Nephron (organoid): Measurements from ENCODE around the gene CFAP157.

Experiments
- H3K27ac Mint-ChIP-seq, 3 experiments: 2 replicates each; pipeline ENCODE4 v1.8.0; 2020; ENCODE audit warnings: mixed read lengths in 3 of 3, mild to moderate bottlenecking in 2 of 3, moderate library complexity in 1 of 3
- H3K27me3 Mint-ChIP-seq: 2 replicates; pipeline ENCODE4 v1.8.0; 2021; ENCODE audit warnings: low read depth, mild to moderate bottlenecking, moderate library complexity, mixed read lengths
- H3K36me3 Mint-ChIP-seq: 2 replicates; pipeline ENCODE4 v1.8.0; 2020; ENCODE audit warnings: low read depth, mixed read lengths
- H3K4me1 Mint-ChIP-seq: 2 replicates; pipeline ENCODE4 v1.8.0; 2020; ENCODE audit warnings: mixed read lengths
- H3K4me3 Mint-ChIP-seq, 3 experiments: 2 replicates each; pipeline ENCODE4 v1.8.0; 2020; ENCODE audit warnings: mild to moderate bottlenecking in 3 of 3, mixed read lengths in 3 of 3, moderate library complexity in 2 of 3
- H3K9me3 Mint-ChIP-seq: 2 replicates; pipeline ENCODE4 v1.8.0; 2020; ENCODE audit warnings: mixed read lengths
- CTCF ChIP-seq, 3 experiments: fragments of 200-600 bp; sonication (generic); IDR thresholded peaks; one replicate each; pipeline ENCODE4 v1.5.0; 2021; ENCODE audit warnings: antibody characterized with exemption in 3 of 3; ENCODE audit not compliant: unreplicated experiment in 3 of 3

The CFAP157 gene

GRCh38 chr9:127734747-127735529, 28.1 kb downstream of the CFAP157 start, which contains the start of gene TOR2A:
TSS of gene TOR2A (minus strand) at chr9:127735294. CDS start at chr9:127735270, 24 bp downstream.
- no peaks in the 10 kb centered on the region for H3K9me3 Mint-ChIP-seq
- H3K4me3 Mint-ChIP-seq: peak within 1 kb of the TSS; percentile 87 to 94 (median 88)
- H3K27ac Mint-ChIP-seq: peak within 1 kb of the TSS; percentile 64 to 88 (median 75)
- TF ChIP-seq CTCF (IDR thresholded peaks at IDR 0.05; ENCODE audit: unreplicated experiment in 3 of 3): peak; percentile 92 to 94 (median 93)
- H3K36me3 Mint-ChIP-seq: peaks cover 6% of the 10 kb centered on the region
- H3K27me3 Mint-ChIP-seq: peaks cover 3% of the 10 kb centered on the region
- H3K4me1 Mint-ChIP-seq: no peaks in the 10 kb centered on the region

- TF ChIP-seq CTCF (IDR thresholded peaks at IDR 0.05; ENCODE audit: unreplicated experiment in 3 of 3): no peak
- H3K4me1 Mint-ChIP-seq: no peaks in the 10 kb centered on the region
- peak overlapping the region; percentile 64 to 88 (median 64) for H3K27ac Mint-ChIP-seq
- H3K9me3 Mint-ChIP-seq: no peaks in the 10 kb centered on the region
- H3K27me3 Mint-ChIP-seq: peaks cover 3% of the 10 kb centered on the region
- H3K4me3 Mint-ChIP-seq: peak overlapping the region; percentile 86 to 94 (median 88)
- H3K36me3 Mint-ChIP-seq: peaks cover 6% of the 10 kb centered on the region
Measured at GRCh38 chr9:127735530-127736185, 28.9 kb downstream of the CFAP157 start.

- no peak for TF ChIP-seq CTCF (IDR thresholded peaks at IDR 0.05; ENCODE audit: unreplicated experiment in 3 of 3)
- Mint-ChIP-seq H3K4me1 (no peaks in the 10 kb centered on the region), H3K9me3 (no peaks in the 10 kb centered on the region), H3K27me3 (peaks cover 12% of the 10 kb centered on the region), H3K4me3 (no peak overlapping the region), H3K36me3 (peaks cover 6% of the 10 kb centered on the region), H3K27ac (no peak overlapping the region)
Measured at GRCh38 chr9:127738666-127739065, 31.9 kb downstream of the CFAP157 start.

- TF ChIP-seq CTCF (IDR thresholded peaks at IDR 0.05; ENCODE audit: unreplicated experiment in 3 of 3): no peak
- H3K9me3 Mint-ChIP-seq: no peaks in the 10 kb centered on the region
- H3K36me3 Mint-ChIP-seq: peaks cover 6% of the 10 kb centered on the region
- no peak overlapping the region for H3K27ac Mint-ChIP-seq
- H3K27me3 Mint-ChIP-seq: peaks cover 12% of the 10 kb centered on the region
- H3K4me3 Mint-ChIP-seq: no peak overlapping the region
- no peaks in the 10 kb centered on the region for H3K4me1 Mint-ChIP-seq
Measured at GRCh38 chr9:127739614-127740330, 33.0 kb downstream of the CFAP157 start.

GRCh38 chr9:127741831-127742434, 35.1 kb downstream of the CFAP157 start:
- H3K9me3 Mint-ChIP-seq: no peaks in the 10 kb centered on the region
- peak overlapping the region in 1 of 3 experiments; percentile 77 for H3K27ac Mint-ChIP-seq
- no peaks in the 10 kb centered on the region for H3K4me1 Mint-ChIP-seq
- H3K27me3 Mint-ChIP-seq: peaks cover 10% of the 10 kb centered on the region
- peaks cover 6% of the 10 kb centered on the region for H3K36me3 Mint-ChIP-seq
- H3K4me3 Mint-ChIP-seq: peak overlapping the region; percentile 63 to 83 (median 81)
- TF ChIP-seq CTCF (IDR thresholded peaks at IDR 0.05; ENCODE audit: unreplicated experiment in 3 of 3): no peak
